ENCODE measurements around the gene ACIN1.

The ACIN1 gene

DNA sequence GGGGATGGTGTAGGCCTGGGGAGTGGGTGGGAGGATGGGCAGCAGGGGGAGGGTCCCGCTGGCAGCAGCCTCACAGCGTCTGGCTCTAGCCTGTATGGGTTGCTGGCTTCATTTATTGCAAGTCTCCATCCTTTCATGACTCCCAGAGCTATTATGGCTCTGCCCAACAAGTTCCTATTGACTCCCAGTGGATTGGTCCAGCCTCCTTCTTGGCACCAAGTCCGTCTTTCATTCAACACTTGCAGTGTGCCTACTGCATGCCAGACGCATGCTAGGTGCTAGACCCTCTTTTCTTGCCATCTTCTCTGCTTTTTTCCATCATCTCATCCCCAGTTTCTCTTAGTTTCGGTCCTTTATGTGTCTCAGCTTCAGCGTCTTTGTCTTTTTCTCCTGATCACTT lies 51.8 kb downstream of the ACIN1 start:
- no peak overlapping the region for H3K4me2 ChIP-seq (ENCODE audit: low read length, poor library complexity, severe bottlenecking)
- no peaks in the 10 kb centered on the region for H3K27me3 ChIP-seq (ENCODE audit: control insufficient read depth in 1 of 2, insufficient read depth in 1 of 2, low read length in 2 of 2)
- no peak overlapping the region for H3K4ac ChIP-seq (ENCODE audit: low read depth in 1 of 2, low read length in 2 of 2)
- H2BK15ac ChIP-seq (ENCODE audit: low read depth, poor library complexity, severe bottlenecking), result no peak overlapping the region
- peaks cover 0 to 12% of the 10 kb centered on the region in 2 experiments for H3K36me3 ChIP-seq (ENCODE audit: control insufficient read depth in 1 of 2, insufficient read depth in 2 of 2, low read depth in 1 of 2, low read length in 2 of 2)
- H2AFZ ChIP-seq (ENCODE audit: low read depth, low read length), result no peak overlapping the region
- no peaks in the 10 kb centered on the region for H3K79me1 ChIP-seq (replicated peaks; ENCODE audit: low read length, poor library complexity, severe bottlenecking)
- H3K4me3 ChIP-seq (ENCODE audit: insufficient read depth in 1 of 2, low read depth in 1 of 2, low read length in 2 of 2), result no peak overlapping the region
- H2BK120ac ChIP-seq (ENCODE audit: low read depth, low read length), result no peak overlapping the region
- H3K23ac ChIP-seq (ENCODE audit: low read length in 2 of 2), result no peak overlapping the region
- no peak for DNase-seq
- WGBS, result 89% methylated on average over 6 of the region's 6 CpGs
- H3K9ac ChIP-seq (ENCODE audit: low read length), result no peak overlapping the region
- H3K18ac ChIP-seq (ENCODE audit: low read depth in 1 of 2, low read length in 2 of 2), result no peak overlapping the region
- peaks cover 8% of the 10 kb centered on the region for H3K4me1 ChIP-seq (ENCODE audit: control insufficient read depth, insufficient read depth, low read depth, low read length)
- H2BK5ac ChIP-seq (ENCODE audit: low read depth, low read length, poor library complexity, severe bottlenecking), result no peak overlapping the region
- H3K9me3 ChIP-seq (ENCODE audit: control insufficient read depth, low read length), result no peaks in the 10 kb centered on the region
- H2AK5ac ChIP-seq (ENCODE audit: low read length, severe bottlenecking), result no peak overlapping the region
- no peak overlapping the region for H2BK12ac ChIP-seq (ENCODE audit: low read length in 2 of 2)
- H4K8ac ChIP-seq (ENCODE audit: low read length), result no peak overlapping the region
- H4K91ac ChIP-seq (ENCODE audit: low read length), result no peak overlapping the region
- no peak overlapping the region for H3K14ac ChIP-seq (ENCODE audit: low read length in 2 of 2)
- no peak overlapping the region for H3K27ac ChIP-seq (ENCODE audit: low read length, poor library complexity, severe bottlenecking)

- H2BK15ac ChIP-seq (ENCODE audit: low read depth, poor library complexity, severe bottlenecking), result no peak within 1 kb of the TSS
- no peak within 1 kb of the TSS for H2BK12ac ChIP-seq (ENCODE audit: low read length in 2 of 2)
- DNase-seq, result no peak
- no peak within 1 kb of the TSS for H3K9ac ChIP-seq (ENCODE audit: low read length)
- H3K23ac ChIP-seq (ENCODE audit: low read length in 2 of 2), result no peak within 1 kb of the TSS
- no peak within 1 kb of the TSS for H4K8ac ChIP-seq (ENCODE audit: low read length)
- no peak within 1 kb of the TSS for H2BK5ac ChIP-seq (ENCODE audit: low read depth, low read length, poor library complexity, severe bottlenecking)
- peaks cover 0 to 4% of the 10 kb centered on the region in 2 experiments for H3K36me3 ChIP-seq (ENCODE audit: control insufficient read depth in 1 of 2, insufficient read depth in 2 of 2, low read depth in 1 of 2, low read length in 2 of 2)
- H3K4ac ChIP-seq (ENCODE audit: low read depth in 1 of 2, low read length in 2 of 2), result no peak within 1 kb of the TSS
- H3K79me1 ChIP-seq (replicated peaks; ENCODE audit: low read length, poor library complexity, severe bottlenecking), result no peaks in the 10 kb centered on the region
- no peaks in the 10 kb centered on the region for H3K9me3 ChIP-seq (ENCODE audit: control insufficient read depth, low read length)
- H2BK120ac ChIP-seq (ENCODE audit: low read depth, low read length), result no peak within 1 kb of the TSS
- no peak within 1 kb of the TSS for H2AFZ ChIP-seq (ENCODE audit: low read depth, low read length)
- no peak within 1 kb of the TSS for H3K14ac ChIP-seq (ENCODE audit: low read length in 2 of 2)
- H3K4me2 ChIP-seq (ENCODE audit: low read length, poor library complexity, severe bottlenecking), result no peak within 1 kb of the TSS
- no peak within 1 kb of the TSS for H2AK5ac ChIP-seq (ENCODE audit: low read length, severe bottlenecking)
- H3K27me3 ChIP-seq (ENCODE audit: control insufficient read depth in 1 of 2, insufficient read depth in 1 of 2, low read length in 2 of 2), result no peaks in the 10 kb centered on the region
- H4K91ac ChIP-seq (ENCODE audit: low read length), result no peak within 1 kb of the TSS
- H3K4me1 ChIP-seq (ENCODE audit: control insufficient read depth, insufficient read depth, low read depth, low read length), result peaks cover 5% of the 10 kb centered on the region
- WGBS, result 97% methylated on average over 36 of the region's 36 CpGs
- H3K27ac ChIP-seq (ENCODE audit: low read length, poor library complexity, severe bottlenecking), result no peak within 1 kb of the TSS
- H3K4me3 ChIP-seq (ENCODE audit: insufficient read depth in 1 of 2, low read depth in 1 of 2, low read length in 2 of 2), result no peak within 1 kb of the TSS
- H3K18ac ChIP-seq (ENCODE audit: low read depth in 1 of 2, low read length in 2 of 2), result no peak within 1 kb of the TSS
Measured at GRCh38 chr14:23042162-23042965, 52.6 kb downstream of the ACIN1 start, which contains the start of gene PSMB11. PSMB11 (plus strand) TSS chr14:23042212; CDS start chr14:23042226, 14 bp downstream.

DNA sequence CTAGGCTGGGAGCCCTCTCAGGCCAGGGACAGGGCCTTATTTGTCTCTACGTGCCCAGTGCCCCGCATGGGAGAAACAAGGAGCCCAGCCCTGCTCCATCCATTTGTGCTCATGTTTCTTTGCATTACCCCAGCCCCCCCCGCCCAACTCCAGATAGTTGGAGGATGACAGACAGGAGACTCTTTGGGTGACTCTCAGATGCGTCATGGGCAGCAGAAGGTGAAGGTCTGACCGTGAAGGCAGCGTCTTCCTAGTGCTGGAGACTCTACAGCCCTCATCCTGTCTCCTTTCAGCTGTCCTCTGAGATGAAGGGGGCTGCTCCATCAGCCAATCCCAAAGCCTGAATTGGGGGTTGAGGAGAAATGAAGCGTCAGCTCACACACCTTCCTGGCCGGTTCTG lies 53.2 kb downstream of the ACIN1 start:
- Histone ChIP-seq H3K4me3 (ENCODE audit: insufficient read depth in 1 of 2, low read depth in 1 of 2, low read length in 2 of 2) (no peak overlapping the region), H2AFZ (ENCODE audit: low read depth, low read length) (no peak overlapping the region), H3K23ac (ENCODE audit: low read length in 2 of 2) (no peak overlapping the region), H3K4me2 (ENCODE audit: low read length, poor library complexity, severe bottlenecking) (no peak overlapping the region), H2BK15ac (ENCODE audit: low read depth, poor library complexity, severe bottlenecking) (no peak overlapping the region), H2AK5ac (ENCODE audit: low read length, severe bottlenecking) (no peak overlapping the region), H3K27ac (ENCODE audit: low read length, poor library complexity, severe bottlenecking) (no peak overlapping the region), H2BK120ac (ENCODE audit: low read depth, low read length) (no peak overlapping the region), H3K4ac (ENCODE audit: low read depth in 1 of 2, low read length in 2 of 2) (no peak overlapping the region), H2BK12ac (ENCODE audit: low read length in 2 of 2) (no peak overlapping the region), H3K79me1 (replicated peaks; ENCODE audit: low read length, poor library complexity, severe bottlenecking) (no peaks in the 10 kb centered on the region), H3K18ac (ENCODE audit: low read depth in 1 of 2, low read length in 2 of 2) (no peak overlapping the region), H3K36me3 (ENCODE audit: control insufficient read depth in 1 of 2, insufficient read depth in 2 of 2, low read depth in 1 of 2, low read length in 2 of 2) (no peaks in the 10 kb centered on the region), H4K8ac (ENCODE audit: low read length) (no peak overlapping the region), H3K4me1 (ENCODE audit: control insufficient read depth, insufficient read depth, low read depth, low read length) (no peaks in the 10 kb centered on the region), H3K27me3 (ENCODE audit: control insufficient read depth in 1 of 2, insufficient read depth in 1 of 2, low read length in 2 of 2) (no peaks in the 10 kb centered on the region), H3K14ac (ENCODE audit: low read length in 2 of 2) (no peak overlapping the region), H4K91ac (ENCODE audit: low read length) (no peak overlapping the region), H2BK5ac (ENCODE audit: low read depth, low read length, poor library complexity, severe bottlenecking) (no peak overlapping the region), H3K9me3 (ENCODE audit: control insufficient read depth, low read length) (no peaks in the 10 kb centered on the region), H3K9ac (ENCODE audit: low read length) (no peak overlapping the region)
- WGBS, result 87% methylated on average over 5 of the region's 8 CpGs
- DNase-seq, result no peak

- no peak overlapping the region for H2BK12ac ChIP-seq (ENCODE audit: low read length in 2 of 2)
- DNase-seq, result no peak
- H3K4ac ChIP-seq (ENCODE audit: low read depth in 1 of 2, low read length in 2 of 2), result no peak overlapping the region
- no peak overlapping the region for H2BK120ac ChIP-seq (ENCODE audit: low read depth, low read length)
- H4K8ac ChIP-seq (ENCODE audit: low read length), result no peak overlapping the region
- no peaks in the 10 kb centered on the region for H3K36me3 ChIP-seq (ENCODE audit: control insufficient read depth in 1 of 2, insufficient read depth in 2 of 2, low read depth in 1 of 2, low read length in 2 of 2)
- H3K4me1 ChIP-seq (ENCODE audit: control insufficient read depth, insufficient read depth, low read depth, low read length), result no peaks in the 10 kb centered on the region
- no peak overlapping the region for H3K4me2 ChIP-seq (ENCODE audit: low read length, poor library complexity, severe bottlenecking)
- H4K91ac ChIP-seq (ENCODE audit: low read length), result no peak overlapping the region
- H3K4me3 ChIP-seq (ENCODE audit: insufficient read depth in 1 of 2, low read depth in 1 of 2, low read length in 2 of 2), result no peak overlapping the region
- no peak overlapping the region for H3K9ac ChIP-seq (ENCODE audit: low read length)
- H3K9me3 ChIP-seq (ENCODE audit: control insufficient read depth, low read length), result no peaks in the 10 kb centered on the region
- H3K27ac ChIP-seq (ENCODE audit: low read length, poor library complexity, severe bottlenecking), result no peak overlapping the region
- no peak overlapping the region for H3K14ac ChIP-seq (ENCODE audit: low read length in 2 of 2)
- no peaks in the 10 kb centered on the region for H3K79me1 ChIP-seq (replicated peaks; ENCODE audit: low read length, poor library complexity, severe bottlenecking)
- H3K18ac ChIP-seq (ENCODE audit: low read depth in 1 of 2, low read length in 2 of 2), result no peak overlapping the region
- no peak overlapping the region for H2AFZ ChIP-seq (ENCODE audit: low read depth, low read length)
- no peak overlapping the region for H2BK5ac ChIP-seq (ENCODE audit: low read depth, low read length, poor library complexity, severe bottlenecking)
- H3K23ac ChIP-seq (ENCODE audit: low read length in 2 of 2), result no peak overlapping the region
- 50% methylated on average over 1 of the region's 4 CpGs for WGBS
- no peaks in the 10 kb centered on the region for H3K27me3 ChIP-seq (ENCODE audit: control insufficient read depth in 1 of 2, insufficient read depth in 1 of 2, low read length in 2 of 2)
- H2BK15ac ChIP-seq (ENCODE audit: low read depth, poor library complexity, severe bottlenecking), result no peak overlapping the region
- no peak overlapping the region for H2AK5ac ChIP-seq (ENCODE audit: low read length, severe bottlenecking)
Measured at GRCh38 chr14:23040100-23040499, 54.8 kb downstream of the ACIN1 start.
